Limb (tissue), 2 donors: Measurements from ENCODE around the gene CNDP2.
"Not testable (repeated sequence)": the region's sequence is repeated elsewhere in the genome, so short reads cannot be mapped to it uniquely, and the experiment has no call there.

Experiments
- DNase-seq, 2 donors: peaks; one replicate each; pipeline ENCODE4 v3.0.0-alpha.2; 2016; ENCODE audit errors: extremely low spot score in 2 of 2

CNDP2 gene

GRCh38 chr18:74499633-74500032 is 3.5 kb downstream of the CNDP2 start:
- peak in 1 of 2 donors; percentile 34 for DNase-seq

DNA sequence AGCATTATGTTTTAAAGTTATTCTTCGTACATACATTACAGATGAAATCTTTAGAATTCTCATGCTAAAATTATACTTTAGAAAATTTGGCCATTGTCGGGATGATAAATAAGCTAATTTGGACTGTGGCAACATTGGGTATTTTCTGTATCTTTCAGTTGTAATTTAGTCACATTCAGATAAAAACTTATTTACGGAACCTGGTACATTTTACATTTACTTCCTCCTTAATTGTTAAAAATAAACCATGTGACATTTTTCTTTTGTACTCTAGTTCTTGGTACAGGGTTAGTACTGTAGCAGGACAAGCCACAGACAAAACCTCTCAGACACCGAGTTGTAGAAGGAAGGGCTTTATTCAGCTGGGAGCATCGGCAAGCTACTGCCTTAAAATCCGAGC is 4.2 kb downstream of the CNDP2 start:
- DNase-seq: no peak

- not testable (repeated sequence) for DNase-seq
Measured at GRCh38 chr18:74500774-74501173, 4.6 kb downstream of the CNDP2 start.

GRCh38 chr18:74501386-74501785 is 5.2 kb downstream of the CNDP2 start:
- DNase-seq: no peak

DNA sequence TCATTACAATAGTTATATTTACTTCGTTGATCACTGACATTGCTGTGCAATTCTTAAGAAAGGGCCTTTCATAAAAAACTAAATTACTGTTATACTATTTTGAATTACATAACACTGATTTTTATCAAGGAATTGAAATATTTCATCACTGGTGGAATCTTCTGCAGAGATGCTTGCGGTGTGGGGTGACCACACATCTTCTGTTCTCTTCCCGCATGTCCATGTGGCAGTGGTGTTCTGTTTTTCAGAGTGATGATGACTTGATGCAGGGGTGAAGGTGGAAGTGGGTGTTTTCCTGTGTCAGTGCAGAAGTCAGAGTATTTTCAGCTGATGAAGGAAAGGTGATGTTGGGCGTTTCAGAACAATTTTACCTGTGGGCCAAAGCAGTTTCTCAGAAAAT is 7.0 kb downstream of the CNDP2 start:
- DNase-seq: no peak

DNA sequence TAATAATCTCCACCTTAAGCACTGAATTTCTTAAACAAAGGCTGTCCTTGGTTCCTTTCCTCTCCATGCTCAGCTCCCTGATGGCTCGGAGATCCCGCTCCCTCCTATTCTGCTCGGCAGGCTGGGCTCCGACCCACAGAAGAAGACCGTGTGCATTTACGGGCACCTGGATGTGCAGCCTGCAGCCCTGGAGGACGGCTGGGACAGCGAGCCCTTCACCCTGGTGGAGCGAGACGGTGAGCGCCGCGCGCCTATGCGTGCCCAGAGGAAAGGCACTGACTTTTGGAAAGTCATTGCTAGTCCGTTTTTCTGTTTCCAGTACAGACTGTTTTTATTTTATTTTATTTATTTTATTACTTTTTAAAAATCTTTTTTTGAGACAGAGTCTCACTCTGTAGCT is 9.6 kb downstream of the CNDP2 start:
- DNase-seq: peak in 1 of 2 donors; percentile 16

DNA sequence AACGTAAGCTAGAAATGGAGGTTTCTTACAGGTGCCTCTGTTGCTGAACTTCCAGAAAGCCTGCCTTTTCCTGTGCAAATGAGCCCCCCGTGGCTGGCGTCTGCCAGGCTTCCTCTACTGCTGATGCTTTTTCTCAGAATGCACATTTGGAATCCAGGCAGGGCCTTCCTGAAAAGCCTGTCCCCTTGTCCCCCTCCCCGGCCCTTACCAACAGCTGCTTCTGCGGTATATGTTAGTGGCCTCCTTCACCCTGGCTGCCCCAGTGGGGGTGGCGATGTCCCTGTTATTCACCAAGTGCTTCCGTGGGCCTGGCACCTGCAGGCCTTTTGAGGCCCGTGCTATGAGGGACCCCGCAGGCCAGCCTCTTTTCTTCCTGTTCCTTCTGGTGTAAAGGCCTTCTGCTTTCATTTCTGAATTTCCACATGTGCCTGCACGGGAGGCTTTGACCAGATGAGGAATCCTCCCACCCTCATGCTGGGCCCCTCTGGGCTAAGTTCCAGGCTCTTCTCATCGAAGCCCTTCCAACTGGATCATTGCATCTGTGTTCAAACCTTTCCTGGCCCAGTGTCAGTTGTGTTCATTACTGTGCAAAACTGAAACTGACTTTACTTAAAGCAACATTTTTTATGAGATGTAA is 10.4 kb downstream of the CNDP2 start:
- peak; percentile 83 to 87 for DNase-seq

DNA sequence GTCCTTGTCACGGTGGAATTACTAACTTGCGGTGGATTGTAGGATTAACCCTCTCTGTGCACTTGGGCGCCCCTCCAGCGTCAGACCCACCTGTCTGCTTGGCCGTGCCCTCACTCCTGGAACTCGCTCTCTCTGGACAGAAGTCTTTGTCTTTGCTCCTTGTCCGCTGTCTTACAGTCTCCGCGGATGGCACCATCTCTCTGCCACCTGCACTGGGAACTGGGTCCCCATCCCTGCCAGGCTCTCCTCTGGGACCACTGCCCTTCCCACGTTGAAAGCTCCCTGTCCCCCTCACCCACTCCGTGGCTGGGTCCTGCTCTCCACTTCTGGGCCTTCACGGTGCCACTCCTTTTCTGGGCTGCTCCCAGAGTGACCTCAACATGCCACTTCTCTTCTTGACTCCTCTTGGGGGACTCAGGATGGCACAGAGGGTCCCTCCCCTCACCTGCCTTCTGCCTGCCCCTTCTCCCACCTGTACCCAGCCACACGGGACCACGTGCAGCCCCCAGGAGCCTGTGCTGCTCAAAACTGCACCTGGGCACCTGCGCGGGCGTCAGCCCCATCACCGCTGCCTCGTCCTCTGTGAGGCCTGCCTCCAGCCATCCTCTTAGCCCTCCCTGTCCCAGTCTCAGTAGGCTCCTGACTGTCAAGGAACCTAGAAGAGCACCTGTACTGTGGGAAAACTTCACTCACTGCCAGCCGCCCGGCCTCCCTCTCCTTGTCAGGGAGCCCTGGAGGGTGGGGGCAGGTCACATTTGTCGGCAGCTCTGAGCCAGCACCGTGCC is 11.1 kb downstream of the CNDP2 start:
- no peak for DNase-seq

DNA sequence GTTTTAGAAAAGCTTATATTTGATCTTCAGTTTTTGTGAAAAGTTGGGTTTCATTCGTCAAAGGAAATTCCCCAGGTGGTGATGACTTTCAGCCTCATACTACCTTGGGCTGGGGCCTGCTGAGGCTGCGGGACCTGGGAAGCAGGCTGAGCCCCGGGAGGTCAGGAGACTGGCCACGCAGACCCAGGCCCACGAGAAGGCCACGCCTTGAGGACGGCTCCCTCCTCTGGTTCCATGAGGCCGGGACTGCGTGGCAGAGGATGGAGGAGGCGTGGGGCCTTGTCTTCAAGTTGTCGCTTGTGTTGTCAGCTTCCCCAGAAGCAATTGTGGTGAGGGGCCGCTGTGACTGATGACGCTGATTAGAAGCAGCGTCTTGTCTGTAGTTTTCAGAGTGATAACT is 11.8 kb downstream of the CNDP2 start:
- peak in 1 of 2 donors; percentile 21 for DNase-seq

GRCh38 chr18:74508366-74508765 is 12.2 kb downstream of the CNDP2 start:
- peak in 1 of 2 donors; percentile 9 for DNase-seq

DNA sequence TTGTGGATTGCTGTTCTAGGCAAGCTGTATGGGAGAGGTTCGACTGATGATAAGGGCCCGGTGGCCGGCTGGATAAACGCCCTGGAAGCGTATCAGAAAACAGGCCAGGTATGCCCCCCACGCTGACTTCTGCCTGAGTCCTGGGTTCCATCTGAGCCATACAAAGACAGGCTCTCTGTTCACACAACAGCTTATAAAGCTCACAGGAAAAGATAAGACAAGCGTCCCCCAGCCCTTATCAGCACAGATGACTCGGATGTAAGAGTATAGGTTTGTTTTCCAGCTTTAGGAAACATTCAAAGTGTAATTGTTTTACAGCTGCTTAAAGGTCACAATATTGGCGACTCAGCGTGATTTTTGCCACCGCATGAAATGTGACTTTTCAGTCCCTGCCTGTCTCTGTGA is 12.7 kb downstream of the CNDP2 start:
- DNase-seq: peak in 1 of 2 donors; percentile 4

GRCh38 chr18:74509856-74510769 is 13.9 kb downstream of the CNDP2 start:
- DNase-seq: peak in 1 of 2 donors; percentile 26

- peak in 1 of 2 donors; percentile 9 for DNase-seq
Measured at GRCh38 chr18:74510770-74511095, 14.6 kb downstream of the CNDP2 start.

GRCh38 chr18:74511823-74512222 is 15.7 kb downstream of the CNDP2 start:
- peak in 1 of 2 donors; percentile 12 for DNase-seq

- DNase-seq: peak in 1 of 2 donors; percentile 4
Measured at GRCh38 chr18:74512321-74513053, 16.3 kb downstream of the CNDP2 start.

DNA sequence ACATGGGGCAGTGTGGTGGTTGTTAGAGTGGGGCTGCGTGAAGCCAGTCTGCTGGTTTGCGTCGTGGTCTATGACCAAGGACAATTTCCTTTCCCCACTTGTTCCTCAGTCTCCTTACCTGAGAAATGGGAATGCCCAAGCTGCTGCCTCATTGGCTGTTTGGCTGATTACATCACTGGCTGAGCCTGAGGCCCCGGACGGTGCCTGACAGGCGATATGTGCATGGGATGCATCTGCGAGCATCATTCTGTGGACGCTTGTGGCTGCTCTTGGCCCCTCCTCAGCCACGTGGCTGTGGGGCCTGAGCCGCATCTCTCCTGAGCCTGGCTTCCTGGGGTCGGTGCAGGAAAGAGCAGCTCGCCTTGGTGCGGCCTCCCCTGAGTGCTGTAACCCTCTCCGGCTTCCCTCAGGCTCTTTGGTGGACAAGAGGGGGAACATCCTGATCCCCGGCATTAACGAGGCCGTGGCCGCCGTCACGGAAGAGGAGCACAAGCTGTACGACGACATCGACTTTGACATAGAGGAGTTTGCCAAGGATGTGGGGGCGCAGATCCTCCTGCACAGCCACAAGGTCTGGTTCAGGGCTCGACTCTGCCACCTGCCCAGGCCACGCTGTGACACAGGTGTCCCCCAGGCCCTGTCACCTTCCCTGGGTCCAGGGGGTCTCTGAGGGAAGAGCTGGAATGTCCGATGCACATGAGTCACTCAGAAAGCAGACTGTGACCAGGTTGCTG is 17.2 kb downstream of the CNDP2 start:
- DNase-seq: no peak

DNA sequence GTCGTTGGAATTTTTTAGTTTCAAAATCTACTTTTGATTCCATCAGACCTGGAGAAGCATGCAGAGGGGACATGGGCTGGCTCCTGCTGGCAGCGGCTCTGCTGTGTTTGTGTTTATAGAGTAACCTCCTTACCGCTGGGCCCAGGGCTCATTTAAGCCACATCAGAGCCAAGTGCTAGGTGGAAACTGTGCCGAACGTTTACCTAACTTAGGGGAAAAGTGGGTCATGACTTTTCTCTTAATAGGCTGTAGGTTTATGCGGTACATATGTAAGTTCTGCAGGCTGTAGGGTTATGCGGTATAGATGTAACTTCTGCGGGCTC is 17.7 kb downstream of the CNDP2 start:
- DNase-seq: no peak

DNA sequence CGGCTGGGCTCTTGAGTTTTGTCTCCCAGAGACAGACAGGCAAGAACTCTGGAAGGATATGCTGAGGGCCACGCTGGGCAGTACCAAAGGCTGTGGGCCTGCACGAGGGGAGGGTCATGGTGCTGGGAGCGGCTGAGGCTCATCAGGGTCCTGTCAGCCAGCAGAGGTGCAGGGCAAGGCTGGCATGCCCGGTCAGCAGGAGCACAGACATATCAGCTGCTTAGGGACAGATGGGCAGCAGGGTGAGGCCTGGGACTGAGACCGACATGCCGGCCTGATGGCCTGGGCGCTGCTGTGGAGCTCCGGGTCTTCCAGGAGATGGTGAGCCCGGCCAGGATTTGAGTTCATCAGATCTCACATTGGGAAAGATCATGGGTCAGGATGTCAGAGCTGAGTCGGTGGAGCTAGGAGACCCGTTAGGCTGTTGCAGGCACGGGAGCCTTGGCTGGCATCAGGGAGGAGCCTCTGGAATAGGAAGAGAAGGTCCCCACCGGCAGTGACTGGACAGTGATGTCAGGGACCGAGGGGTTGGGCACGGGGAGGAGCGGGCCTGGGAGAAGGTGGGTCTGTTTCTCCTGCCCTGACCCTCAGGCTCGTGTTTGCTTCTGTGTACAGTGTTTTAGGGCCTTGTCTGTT is 18.8 kb downstream of the CNDP2 start:
- no peak for DNase-seq

DNA sequence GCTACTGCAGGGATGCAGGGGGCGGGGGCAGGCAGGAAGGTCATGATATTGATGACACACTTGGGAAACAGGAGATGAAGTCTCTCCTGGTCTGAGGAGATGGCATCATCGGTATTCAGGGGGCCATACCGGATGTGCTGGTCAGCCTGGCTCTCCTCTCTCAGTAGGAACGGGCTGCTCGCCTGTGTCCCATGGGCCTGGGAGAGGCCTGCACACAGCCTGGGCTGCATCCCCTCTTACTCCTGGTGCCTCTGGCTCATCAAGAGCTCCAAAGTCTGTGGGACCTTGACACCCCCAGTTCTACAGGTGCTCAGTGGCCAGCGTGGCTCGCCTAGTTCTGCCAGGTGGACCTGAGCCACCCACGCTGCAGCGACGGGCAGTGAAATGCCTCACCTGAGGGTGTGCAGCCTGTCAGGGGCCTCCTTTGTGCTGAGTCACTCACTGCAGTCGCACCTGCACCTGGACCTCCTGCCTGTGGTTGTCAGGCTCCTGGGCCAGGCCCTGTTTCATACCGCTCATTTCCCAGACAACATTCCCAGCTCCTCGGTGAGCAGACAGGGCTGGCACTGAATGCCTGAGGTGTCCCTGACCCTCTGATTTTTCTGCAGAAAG is 19.6 kb downstream of the CNDP2 start:
- DNase-seq: no peak
